Measurements from ENCODE around the gene GPANK1. TPM values are rescaled to one million over a fixed set of nuclear protein-coding genes. Genes with fewer than 3 reads are reported as not detected.

GPANK1 gene
- total RNA-seq, 1 experiment from 2014 or later: 11.5 TPM

- CTCF ChIA-PET: interaction anchor here (0.6 to 0.7 kb wide), 2 partner anchors 17 to 56 kb away, joined by 3 to 6 read pairs; no protein-coding TSS in a partner anchor
- Histone ChIP-seq H3K9me2 (ENCODE audit: insufficient read depth) (no peaks in the 10 kb centered on the region), H2AFZ (no peak overlapping the region), H3K4me3 (no peak overlapping the region), H3K27ac (no peak overlapping the region), H3K4me2 (no peak overlapping the region), H3K79me2 (ENCODE audit: low read depth) (no peaks in the 10 kb centered on the region), H3K27me3 (ENCODE audit: insufficient read depth, low read depth) (no peaks in the 10 kb centered on the region), H3K4me1 (replicated peaks; ENCODE audit: insufficient read depth) (no peaks in the 10 kb centered on the region; the same call in 1 of the 2 replicates), H3K36me3 (ENCODE audit: low read depth) (peaks cover 3% of the 10 kb centered on the region; the same call in 1 of the 2 replicates), H3K9me3 (ENCODE audit: insufficient read depth, low read depth) (no peaks in the 10 kb centered on the region), H4K20me1 (ENCODE audit: insufficient read depth) (no peaks in the 10 kb centered on the region; the same call in 1 of the 2 replicates), H3F3A (ENCODE audit: insufficient read depth, low read depth) (no peaks in the 10 kb centered on the region; the same call in 1 of the 2 replicates)
- TF ChIP-seq CTCF (conservative IDR thresholded peaks at IDR 0.05) (no peak), EZH2 (IDR thresholded peaks at IDR 0.05; ENCODE audit: low read depth) (no peak)
- no peak for DNase-seq
- POLR2A ChIA-PET (ENCODE audit: unreplicated experiment): no interaction called here
- intact Hi-C loops (cut with micrococcal nuclease; ENCODE audit: unreplicated experiment): no loop called here
- BruUV-seq (replicated peaks): no TSS peak
Observed at GRCh38 chr6:31693535-31693934, 28.7 kb upstream of the GPANK1 start.

- TF ChIP-seq CTCF (conservative IDR thresholded peaks at IDR 0.05) (no peak), EZH2 (IDR thresholded peaks at IDR 0.05; ENCODE audit: low read depth) (no peak)
- Histone ChIP-seq H3K4me2 (no peak overlapping the region), H3K36me3 (ENCODE audit: low read depth) (peaks cover 3% of the 10 kb centered on the region; the same call in 1 of the 2 replicates), H3K4me1 (replicated peaks; ENCODE audit: insufficient read depth) (no peaks in the 10 kb centered on the region; the same call in 1 of the 2 replicates), H3K9me2 (ENCODE audit: insufficient read depth) (no peaks in the 10 kb centered on the region), H3K27me3 (ENCODE audit: insufficient read depth, low read depth) (no peaks in the 10 kb centered on the region), H3K9me3 (ENCODE audit: insufficient read depth, low read depth) (no peaks in the 10 kb centered on the region), H3F3A (ENCODE audit: insufficient read depth, low read depth) (no peaks in the 10 kb centered on the region; the same call in 1 of the 2 replicates), H3K4me3 (no peak overlapping the region), H4K20me1 (ENCODE audit: insufficient read depth) (no peaks in the 10 kb centered on the region; the same call in 1 of the 2 replicates), H3K27ac (no peak overlapping the region), H2AFZ (no peak overlapping the region), H3K79me2 (ENCODE audit: low read depth) (no peaks in the 10 kb centered on the region)
- BruUV-seq (replicated peaks): no TSS peak
- DNase-seq: no peak
- intact Hi-C loops (cut with micrococcal nuclease; ENCODE audit: unreplicated experiment): no loop called here
- ChIA-PET POLR2A (ENCODE audit: unreplicated experiment) (no interaction called here), CTCF (no interaction called here)
Observed at GRCh38 chr6:31692886-31693285, 28.1 kb upstream of the GPANK1 start.

- no peaks in the 10 kb centered on the region; the same call in 1 of the 2 replicates for H3K4me1 ChIP-seq (replicated peaks; ENCODE audit: insufficient read depth)
- BruUV-seq (replicated peaks): no TSS peak
- no peak for DNase-seq
- H3K9me2 ChIP-seq (ENCODE audit: insufficient read depth): no peaks in the 10 kb centered on the region
- H4K20me1 ChIP-seq (ENCODE audit: insufficient read depth): no peaks in the 10 kb centered on the region
- ChIA-PET POLR2A (ENCODE audit: unreplicated experiment) (no interaction called here), CTCF (no interaction called here)
- H3K79me2 ChIP-seq (ENCODE audit: low read depth): no peaks in the 10 kb centered on the region
- intact Hi-C loops (cut with micrococcal nuclease; ENCODE audit: unreplicated experiment): no loop called here
- no peak overlapping the region for H3K4me3 ChIP-seq
- no peaks in the 10 kb centered on the region for H3K9me3 ChIP-seq (ENCODE audit: insufficient read depth, low read depth)
- H2AFZ ChIP-seq: no peak overlapping the region
- TF ChIP-seq EZH2 (IDR thresholded peaks at IDR 0.05; ENCODE audit: low read depth): no peak
- no peak for TF ChIP-seq CTCF (conservative IDR thresholded peaks at IDR 0.05)
- no peaks in the 10 kb centered on the region for H3K27me3 ChIP-seq (ENCODE audit: insufficient read depth, low read depth)
- H3K27ac ChIP-seq: no peak overlapping the region
- no peak overlapping the region for H3K4me2 ChIP-seq
- peaks cover 3% of the 10 kb centered on the region; the same call in 1 of the 2 replicates for H3K36me3 ChIP-seq (ENCODE audit: low read depth)
- no peaks in the 10 kb centered on the region; the same call in 1 of the 2 replicates for H3F3A ChIP-seq (ENCODE audit: insufficient read depth, low read depth)
Observed at GRCh38 chr6:31692353-31692752, 27.6 kb upstream of the GPANK1 start.
